Measurements from ENCODE around the gene OGFOD1. TPM values are rescaled to one million over a fixed set of nuclear protein-coding genes. Genes with fewer than 3 reads are reported as not detected.

The OGFOD1 gene
- total and polyA plus RNA-seq, 3 experiments from 2014 or later: 87.9 to 114 (median 91.9) TPM

DNA sequence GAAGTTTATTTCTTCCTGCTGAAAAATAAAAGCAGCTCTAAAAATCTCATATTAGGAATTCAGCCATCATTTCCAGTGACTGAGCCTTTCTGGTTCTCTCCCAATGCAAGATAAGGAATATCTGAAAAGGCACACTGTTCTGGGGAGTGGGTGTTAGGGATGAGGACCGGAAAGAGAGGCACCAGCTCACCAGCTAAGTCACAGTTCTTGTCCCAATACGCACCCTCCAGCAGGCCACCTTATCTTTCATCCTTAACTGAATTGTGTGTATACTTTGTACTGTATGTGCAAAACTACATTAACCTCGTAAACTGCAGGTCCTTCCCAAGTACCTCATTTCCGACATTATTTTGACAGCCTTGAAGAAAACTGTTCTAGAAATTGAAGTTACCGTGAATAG is 37.0 kb upstream of the OGFOD1 start:
- H3K4me3 Mint-ChIP-seq: no peak overlapping the region
- H3K27ac Mint-ChIP-seq: no peak overlapping the region

DNA sequence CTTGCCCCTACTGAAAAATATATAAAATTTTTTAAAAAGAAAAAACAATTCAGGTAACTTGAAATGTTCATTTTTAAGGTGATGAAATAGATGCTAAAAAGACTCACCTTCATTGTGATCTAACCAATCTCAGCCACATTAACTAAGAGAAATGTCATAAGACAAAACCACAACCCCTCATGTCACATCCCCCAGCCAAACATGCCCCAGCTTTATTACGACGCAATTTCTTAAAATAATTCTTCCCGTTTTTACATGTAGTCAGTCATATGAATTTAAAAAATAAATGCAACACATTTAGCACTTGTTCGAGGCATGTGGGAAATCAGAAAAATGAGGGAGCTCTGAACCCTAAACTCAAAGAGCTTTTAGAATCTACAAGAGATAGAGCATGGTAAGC is 35.5 kb upstream of the OGFOD1 start:
- Mint-ChIP-seq H3K27me3 (no peaks in the 10 kb centered on the region), H3K4me1 (peaks cover 20 to 38% (median 32%) of the 10 kb centered on the region in 3 donors), H3K36me3 (peaks cover 0 to 35% (median 8%) of the 10 kb centered on the region in 3 donors), H3K27ac (peak overlapping the region in 1 of 8 donors; percentile 22), H3K4me3 (no peak overlapping the region), H3K9me3 (no peaks in the 10 kb centered on the region)
- DNase-seq: no peak
- no peaks in the 10 kb centered on the region for H3K4me1 ChIP-seq (ENCODE audit: insufficient read depth, low read length)
- ChIA-PET POLR2A (no interaction called here), CTCF (no interaction called here)
- no peak overlapping the region for H3K4me3 ChIP-seq (ENCODE audit: low read length)
- H3K9me3 ChIP-seq (ENCODE audit: low read length): no peaks in the 10 kb centered on the region
- no peaks in the 10 kb centered on the region for H3K27me3 ChIP-seq (ENCODE audit: insufficient read depth, low read length, poor library complexity, severe bottlenecking)
- no peak overlapping the region for H3K27ac ChIP-seq (ENCODE audit: low read depth, low read length)
- H3K36me3 ChIP-seq (ENCODE audit: insufficient read depth, low read length): peaks cover 14% of the 10 kb centered on the region

More for the DNA sequence above, 37.0 kb upstream of the OGFOD1 start:
- Histone ChIP-seq H3K27me3 (ENCODE audit: insufficient read depth, low read length, poor library complexity, severe bottlenecking) (no peaks in the 10 kb centered on the region), H3K4me1 (ENCODE audit: insufficient read depth, low read length) (no peaks in the 10 kb centered on the region), H3K36me3 (ENCODE audit: insufficient read depth, low read length) (peaks cover 14% of the 10 kb centered on the region), H3K9me3 (ENCODE audit: low read length) (no peaks in the 10 kb centered on the region), H3K27ac (ENCODE audit: low read depth, low read length) (no peak overlapping the region), H3K4me3 (ENCODE audit: low read length) (no peak overlapping the region)
- ChIA-PET POLR2A (no interaction called here), CTCF (no interaction called here)
- Mint-ChIP-seq H3K36me3 (peaks cover 0 to 45% (median 8%) of the 10 kb centered on the region in 3 donors), H3K4me1 (peaks cover 13 to 26% (median 23%) of the 10 kb centered on the region in 3 donors), H3K27me3 (no peaks in the 10 kb centered on the region), H3K9me3 (no peaks in the 10 kb centered on the region)
- DNase-seq: no peak

DNA sequence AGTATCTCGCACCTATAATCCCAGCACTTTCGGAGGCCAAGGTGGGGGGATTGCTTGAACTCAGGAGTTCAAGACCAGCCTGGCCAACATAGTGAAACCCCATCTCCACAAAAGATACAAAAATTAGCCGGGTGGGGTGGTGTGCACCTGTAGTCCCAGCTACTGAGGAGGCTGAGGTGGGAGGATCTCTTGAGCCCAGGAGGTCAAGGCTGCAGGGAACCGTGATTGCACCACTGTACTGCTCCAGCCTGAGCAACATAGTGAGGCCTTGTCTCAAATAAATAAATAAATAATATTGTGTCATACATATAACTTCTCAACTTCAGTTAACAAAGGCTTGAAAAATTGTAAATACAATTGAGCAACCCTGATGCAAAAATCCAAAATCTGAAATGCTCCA is 34.2 kb upstream of the OGFOD1 start:
- no peak overlapping the region for H3K27ac Mint-ChIP-seq
- Histone ChIP-seq H3K27ac (ENCODE audit: low read depth, low read length) (no peak overlapping the region), H3K27me3 (ENCODE audit: insufficient read depth, low read length, poor library complexity, severe bottlenecking) (no peaks in the 10 kb centered on the region), H3K36me3 (ENCODE audit: insufficient read depth, low read length) (peaks cover 4% of the 10 kb centered on the region), H3K4me1 (ENCODE audit: insufficient read depth, low read length) (no peaks in the 10 kb centered on the region), H3K4me3 (ENCODE audit: low read length) (no peak overlapping the region), H3K9me3 (ENCODE audit: low read length) (no peaks in the 10 kb centered on the region)
- no peaks in the 10 kb centered on the region for H3K9me3 Mint-ChIP-seq
- H3K4me1 Mint-ChIP-seq: peaks cover 27 to 46% (median 41%) of the 10 kb centered on the region in 3 donors
- CTCF ChIA-PET: no interaction called here
- DNase-seq: no peak
- H3K4me3 Mint-ChIP-seq: no peak overlapping the region
- POLR2A ChIA-PET: no interaction called here
- H3K27me3 Mint-ChIP-seq: no peaks in the 10 kb centered on the region
- H3K36me3 Mint-ChIP-seq: peaks cover 0 to 24% (median 8%) of the 10 kb centered on the region in 3 donors

DNA sequence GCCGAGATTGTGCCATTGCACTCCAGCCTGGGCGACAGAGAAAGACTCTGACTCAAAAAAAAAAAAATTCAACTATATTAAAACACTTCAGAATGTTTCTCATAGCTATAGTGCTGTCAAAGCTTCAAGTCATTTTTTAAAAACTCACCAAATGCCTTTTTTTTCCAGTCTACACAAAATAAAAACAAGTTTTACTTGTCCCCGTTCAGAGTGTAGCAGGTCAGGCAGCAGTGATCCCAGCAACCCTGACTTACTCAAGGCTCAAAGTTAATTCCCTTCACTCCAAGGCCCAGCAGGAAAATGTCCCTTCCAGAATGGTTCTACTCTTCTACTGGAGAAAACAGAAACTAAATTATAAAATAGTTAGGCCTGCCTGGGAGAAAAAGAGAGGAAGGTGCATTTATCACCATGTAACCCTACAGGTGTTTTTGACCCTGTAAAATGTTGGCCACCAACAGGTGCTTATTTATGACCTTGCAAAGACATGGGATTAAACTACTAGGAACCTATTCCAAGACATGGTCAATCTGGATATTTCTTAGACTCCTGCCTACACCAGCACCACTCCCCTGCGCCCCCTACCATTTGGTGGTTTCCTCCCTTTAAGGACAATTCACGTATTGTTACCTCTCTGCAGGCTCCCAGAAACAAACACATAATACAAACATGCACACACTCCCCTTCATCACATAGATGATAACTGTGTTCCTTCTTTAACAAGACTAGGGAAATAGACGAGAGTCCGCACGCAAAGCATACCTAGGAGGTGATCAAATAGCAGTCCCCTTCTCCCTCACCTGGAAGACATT is 31.4 kb upstream of the OGFOD1 start:
- peak overlapping the region in 1 of 7 donors; percentile 24 for H3K4me3 Mint-ChIP-seq
- Histone ChIP-seq H3K36me3 (ENCODE audit: insufficient read depth, low read length) (no peaks in the 10 kb centered on the region), H3K4me1 (ENCODE audit: insufficient read depth, low read length) (peaks cover 17% of the 10 kb centered on the region), H3K9me3 (ENCODE audit: low read length) (no peaks in the 10 kb centered on the region), H3K27ac (ENCODE audit: low read depth, low read length) (no peak overlapping the region), H3K4me3 (ENCODE audit: low read length) (no peak overlapping the region), H3K27me3 (ENCODE audit: insufficient read depth, low read length, poor library complexity, severe bottlenecking) (no peaks in the 10 kb centered on the region)
- H3K36me3 Mint-ChIP-seq: peaks cover 0 to 9% (median 0%) of the 10 kb centered on the region in 3 donors
- H3K27me3 Mint-ChIP-seq: no peaks in the 10 kb centered on the region
- DNase-seq: no peak
- ChIA-PET CTCF (no interaction called here), POLR2A (no interaction called here)
- peaks cover 46 to 62% (median 52%) of the 10 kb centered on the region in 3 donors for H3K4me1 Mint-ChIP-seq
- H3K27ac Mint-ChIP-seq: peak overlapping the region in 3 of 8 donors; percentile 0 to 38 (median 2)
- no peaks in the 10 kb centered on the region for H3K9me3 Mint-ChIP-seq

DNA sequence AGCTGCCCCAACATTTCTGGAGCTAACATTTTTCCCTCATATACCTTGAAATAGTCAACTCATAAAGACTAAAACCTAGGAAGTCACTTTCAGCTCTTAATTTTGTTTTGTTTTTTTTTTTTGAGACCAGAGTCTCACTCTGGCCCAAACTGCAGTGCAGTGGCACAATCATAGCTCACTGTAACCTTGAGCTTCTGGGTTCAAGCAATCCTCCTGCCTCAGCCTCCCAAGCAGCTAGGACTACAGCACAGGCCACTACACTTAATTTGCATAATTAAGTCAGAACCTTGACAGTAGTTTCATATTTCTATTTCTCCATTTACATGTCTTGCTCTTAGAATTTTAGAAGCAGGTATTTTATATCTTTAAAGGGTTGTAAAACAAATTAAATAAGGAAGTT is 30.7 kb upstream of the OGFOD1 start:
- Mint-ChIP-seq H3K4me3 (no peak overlapping the region), H3K27ac (peak overlapping the region in 2 of 8 donors; percentile 2 to 17), H3K9me3 (no peaks in the 10 kb centered on the region), H3K27me3 (no peaks in the 10 kb centered on the region), H3K36me3 (peaks cover 0 to 7% (median 0%) of the 10 kb centered on the region in 3 donors), H3K4me1 (peaks cover 40 to 56% (median 47%) of the 10 kb centered on the region in 3 donors)
- H3K9me3 ChIP-seq (ENCODE audit: low read length): no peaks in the 10 kb centered on the region
- ChIA-PET POLR2A (no interaction called here), CTCF (no interaction called here)
- no peaks in the 10 kb centered on the region for H3K36me3 ChIP-seq (ENCODE audit: insufficient read depth, low read length)
- H3K4me3 ChIP-seq (ENCODE audit: low read length): no peak overlapping the region
- H3K27ac ChIP-seq (ENCODE audit: low read depth, low read length): no peak overlapping the region
- H3K27me3 ChIP-seq (ENCODE audit: insufficient read depth, low read length, poor library complexity, severe bottlenecking): no peaks in the 10 kb centered on the region
- H3K4me1 ChIP-seq (ENCODE audit: insufficient read depth, low read length): peaks cover 17% of the 10 kb centered on the region
- DNase-seq: no peak

DNA sequence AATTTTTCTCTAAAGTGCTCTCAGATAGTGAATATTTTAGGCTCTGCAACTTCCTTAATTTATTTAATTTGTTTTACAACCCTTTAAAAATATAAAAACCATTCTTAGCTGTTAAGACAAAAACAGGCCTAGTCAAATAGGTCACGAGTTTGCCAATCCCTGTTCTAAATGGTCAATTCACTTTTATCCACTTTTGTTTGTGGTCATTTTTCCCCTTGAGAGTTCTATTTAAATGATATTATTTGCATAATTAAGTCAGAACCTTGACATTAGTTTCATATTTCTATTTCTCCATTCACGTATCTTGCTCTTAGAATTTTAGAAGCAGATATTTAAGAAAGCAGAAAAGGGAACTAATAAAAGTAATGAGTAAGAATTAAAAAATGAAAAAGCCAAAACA is 30.0 kb upstream of the OGFOD1 start:
- ChIA-PET POLR2A (no interaction called here), CTCF (no interaction called here)
- no peaks in the 10 kb centered on the region for H3K9me3 ChIP-seq (ENCODE audit: low read length)
- Mint-ChIP-seq H3K36me3 (peaks cover 0 to 7% (median 0%) of the 10 kb centered on the region in 3 donors), H3K27ac (peak overlapping the region in 2 of 8 donors; percentile 2 to 24), H3K4me3 (peak overlapping the region in 1 of 7 donors; percentile 46), H3K9me3 (no peaks in the 10 kb centered on the region), H3K27me3 (no peaks in the 10 kb centered on the region), H3K4me1 (peaks cover 39 to 56% (median 47%) of the 10 kb centered on the region in 3 donors)
- no peaks in the 10 kb centered on the region for H3K27me3 ChIP-seq (ENCODE audit: insufficient read depth, low read length, poor library complexity, severe bottlenecking)
- H3K4me1 ChIP-seq (ENCODE audit: insufficient read depth, low read length): peaks cover 17% of the 10 kb centered on the region
- H3K27ac ChIP-seq (ENCODE audit: low read depth, low read length): no peak overlapping the region
- no peaks in the 10 kb centered on the region for H3K36me3 ChIP-seq (ENCODE audit: insufficient read depth, low read length)
- no peak overlapping the region for H3K4me3 ChIP-seq (ENCODE audit: low read length)
- no peak for DNase-seq

DNA sequence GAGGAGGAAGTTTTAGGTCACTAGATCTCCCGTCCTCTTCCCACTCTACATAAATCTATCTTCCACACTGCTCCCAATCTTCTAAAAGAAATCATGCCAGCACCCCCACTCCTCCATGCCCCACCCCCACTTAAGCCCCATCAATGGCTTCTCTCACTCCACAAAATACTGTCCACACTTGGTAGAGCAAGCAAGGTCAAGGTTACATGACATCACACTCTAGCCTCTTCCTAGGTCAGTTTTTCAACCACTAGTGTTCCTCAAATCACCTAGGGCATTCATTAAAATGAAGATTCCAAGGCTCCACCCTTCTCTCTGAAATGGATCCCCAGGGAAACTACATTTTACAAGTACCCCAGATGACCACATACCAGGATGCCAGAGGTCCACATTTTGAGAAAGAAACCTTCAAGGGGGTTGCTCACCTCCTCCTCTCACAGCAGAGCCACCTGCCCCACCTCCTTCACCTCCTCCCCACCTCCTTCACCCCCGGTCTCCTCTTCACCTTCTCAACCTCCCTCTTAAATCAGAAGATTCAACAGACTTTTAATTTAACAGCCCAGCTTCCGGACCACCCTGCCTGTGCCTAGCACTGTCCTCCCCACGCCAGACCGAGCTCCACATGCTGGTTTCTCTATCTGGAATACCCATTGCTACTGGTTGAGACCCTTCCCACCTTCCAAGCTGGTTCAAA is 29.2 kb upstream of the OGFOD1 start:
- Histone ChIP-seq H3K27ac (ENCODE audit: low read depth, low read length) (no peak overlapping the region), H3K27me3 (ENCODE audit: insufficient read depth, low read length, poor library complexity, severe bottlenecking) (no peaks in the 10 kb centered on the region), H3K36me3 (ENCODE audit: insufficient read depth, low read length) (no peaks in the 10 kb centered on the region), H3K4me1 (ENCODE audit: insufficient read depth, low read length) (peaks cover 17% of the 10 kb centered on the region), H3K4me3 (ENCODE audit: low read length) (no peak overlapping the region), H3K9me3 (ENCODE audit: low read length) (no peaks in the 10 kb centered on the region)
- Mint-ChIP-seq H3K9me3 (no peaks in the 10 kb centered on the region), H3K4me3 (peak overlapping the region in 3 of 7 donors; percentile 12 to 86 (median 46)), H3K27ac (peak overlapping the region in 4 of 8 donors; percentile 12 to 83 (median 19)), H3K36me3 (peaks cover 0 to 7% (median 0%) of the 10 kb centered on the region in 3 donors), H3K27me3 (no peaks in the 10 kb centered on the region), H3K4me1 (peaks cover 39 to 56% (median 47%) of the 10 kb centered on the region in 3 donors)
- no peak for DNase-seq
- CTCF ChIA-PET: no interaction called here
- POLR2A ChIA-PET: no interaction called here

DNA sequence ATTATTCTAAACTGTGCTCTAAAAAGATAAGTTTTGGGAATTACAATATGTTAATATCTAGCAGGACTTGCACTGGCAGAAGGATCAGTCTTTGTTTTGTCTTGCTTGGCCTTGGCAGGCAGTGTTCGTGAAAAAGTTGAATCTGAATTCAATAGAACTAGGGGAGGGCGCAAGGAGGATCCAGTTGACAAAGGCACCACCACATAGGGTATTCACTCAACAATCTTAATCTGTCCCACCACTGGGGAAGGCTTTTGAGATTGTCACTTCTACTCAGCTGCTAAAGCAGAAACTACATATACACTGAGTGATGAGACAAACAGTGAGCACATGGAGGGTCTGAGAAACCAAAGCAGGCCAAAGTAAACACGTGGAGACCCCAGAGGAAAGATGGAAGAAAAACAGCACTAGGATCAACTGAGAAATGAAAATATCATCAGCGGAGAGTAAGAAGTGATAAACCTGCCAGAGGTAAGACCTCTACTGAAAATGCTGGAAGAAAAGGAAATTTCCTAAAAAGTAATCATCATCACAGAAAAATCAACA is 28.4 kb upstream of the OGFOD1 start:
- peak overlapping the region; percentile 11 to 98 (median 68) for H3K4me3 Mint-ChIP-seq

More for the DNA sequence above, 28.4 kb upstream of the OGFOD1 start:
- Histone ChIP-seq H3K36me3 (ENCODE audit: insufficient read depth, low read length) (no peaks in the 10 kb centered on the region), H3K9me3 (ENCODE audit: low read length) (no peaks in the 10 kb centered on the region), H3K4me3 (ENCODE audit: low read length) (no peak overlapping the region), H3K27ac (ENCODE audit: low read depth, low read length) (no peak overlapping the region), H3K4me1 (ENCODE audit: insufficient read depth, low read length) (peaks cover 17% of the 10 kb centered on the region), H3K27me3 (ENCODE audit: insufficient read depth, low read length, poor library complexity, severe bottlenecking) (no peaks in the 10 kb centered on the region)
- H3K27ac Mint-ChIP-seq: peak overlapping the region in 5 of 8 donors; percentile 1 to 74 (median 38)
- H3K4me1 Mint-ChIP-seq: peaks cover 39 to 52% (median 47%) of the 10 kb centered on the region in 3 donors
- ChIA-PET CTCF (no interaction called here), POLR2A (no interaction called here)
- H3K36me3 Mint-ChIP-seq: peaks cover 0 to 7% (median 0%) of the 10 kb centered on the region in 3 donors
- no peaks in the 10 kb centered on the region for H3K9me3 Mint-ChIP-seq
- no peaks in the 10 kb centered on the region for H3K27me3 Mint-ChIP-seq
- DNase-seq: no peak
